ENCODE results near the gene PDAP1. TPM values are rescaled to one million over a fixed set of nuclear protein-coding genes. Genes with fewer than 3 reads are reported as not detected.
"Not testable (repeated sequence)": the region's sequence is repeated elsewhere in the genome, so short reads cannot be mapped to it uniquely, and the experiment has no call there.

PDAP1 gene
- total RNA-seq, 1 donor from 2014 or later: 107 TPM

DNA sequence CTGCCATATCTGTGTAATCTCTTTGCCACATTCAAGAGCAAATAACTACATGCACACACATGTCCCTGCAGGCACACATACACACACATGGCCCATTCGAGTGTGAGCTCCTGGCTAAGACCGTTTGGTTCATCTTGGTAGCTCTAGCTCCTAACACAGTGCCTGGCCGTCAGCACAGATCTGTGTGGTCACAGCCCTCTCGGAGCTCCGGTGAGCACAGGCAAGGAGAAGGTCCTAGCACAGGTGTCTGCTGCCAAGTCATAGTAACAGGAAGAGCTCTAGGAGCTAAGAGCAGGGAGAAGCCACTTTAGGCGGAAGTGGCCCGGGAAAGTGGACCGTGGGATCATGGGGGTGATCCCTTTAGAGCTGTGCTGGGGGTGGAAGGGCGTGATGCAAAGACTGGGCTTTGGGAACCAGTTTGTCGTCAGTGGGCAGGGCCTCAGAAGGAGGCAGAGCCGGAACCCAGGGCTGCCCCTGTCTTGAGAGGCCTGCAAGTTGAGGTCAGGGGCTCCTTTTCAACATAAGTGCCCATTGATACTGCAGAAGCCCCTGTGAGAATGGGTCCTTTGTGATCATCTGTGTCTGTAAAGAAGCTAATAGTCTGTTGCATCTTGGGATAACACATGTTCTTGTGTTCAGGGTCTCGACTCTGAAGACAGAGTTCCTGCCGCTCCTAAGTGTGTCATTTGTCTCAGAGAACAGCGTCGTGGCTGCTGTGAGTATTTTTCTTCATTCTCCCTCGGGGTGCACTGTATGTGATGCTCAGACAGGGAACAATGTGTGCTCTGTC lies 50.5 kb downstream of the PDAP1 start:
- Mint-ChIP-seq H3K4me3 (ENCODE audit: unreplicated experiment) (peak overlapping the region; percentile 60), H3K9me3 (ENCODE audit: unreplicated experiment) (no peaks in the 10 kb centered on the region), H3K27me3 (ENCODE audit: unreplicated experiment) (no peaks in the 10 kb centered on the region), H3K27ac (ENCODE audit: unreplicated experiment) (peak overlapping the region; percentile 68), H3K4me1 (ENCODE audit: unreplicated experiment) (no peaks in the 10 kb centered on the region), H3K36me3 (ENCODE audit: low read depth, unreplicated experiment) (peaks cover 23% of the 10 kb centered on the region)
- DNase-seq (ENCODE audit: low spot score): no peak
- TF ChIP-seq, protein P1, sequence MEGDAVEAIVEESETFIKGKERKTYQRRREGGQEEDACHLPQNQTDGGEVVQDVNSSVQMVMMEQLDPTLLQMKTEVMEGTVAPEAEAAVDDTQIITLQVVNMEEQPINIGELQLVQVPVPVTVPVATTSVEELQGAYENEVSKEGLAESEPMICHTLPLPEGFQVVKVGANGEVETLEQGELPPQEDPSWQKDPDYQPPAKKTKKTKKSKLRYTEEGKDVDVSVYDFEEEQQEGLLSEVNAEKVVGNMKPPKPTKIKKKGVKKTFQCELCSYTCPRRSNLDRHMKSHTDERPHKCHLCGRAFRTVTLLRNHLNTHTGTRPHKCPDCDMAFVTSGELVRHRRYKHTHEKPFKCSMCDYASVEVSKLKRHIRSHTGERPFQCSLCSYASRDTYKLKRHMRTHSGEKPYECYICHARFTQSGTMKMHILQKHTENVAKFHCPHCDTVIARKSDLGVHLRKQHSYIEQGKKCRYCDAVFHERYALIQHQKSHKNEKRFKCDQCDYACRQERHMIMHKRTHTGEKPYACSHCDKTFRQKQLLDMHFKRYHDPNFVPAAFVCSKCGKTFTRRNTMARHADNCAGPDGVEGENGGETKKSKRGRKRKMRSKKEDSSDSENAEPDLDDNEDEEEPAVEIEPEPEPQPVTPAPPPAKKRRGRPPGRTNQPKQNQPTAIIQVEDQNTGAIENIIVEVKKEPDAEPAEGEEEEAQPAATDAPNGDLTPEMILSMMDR (IDR thresholded peaks at IDR 0.05; ENCODE audit: unreplicated experiment): no peak

DNA sequence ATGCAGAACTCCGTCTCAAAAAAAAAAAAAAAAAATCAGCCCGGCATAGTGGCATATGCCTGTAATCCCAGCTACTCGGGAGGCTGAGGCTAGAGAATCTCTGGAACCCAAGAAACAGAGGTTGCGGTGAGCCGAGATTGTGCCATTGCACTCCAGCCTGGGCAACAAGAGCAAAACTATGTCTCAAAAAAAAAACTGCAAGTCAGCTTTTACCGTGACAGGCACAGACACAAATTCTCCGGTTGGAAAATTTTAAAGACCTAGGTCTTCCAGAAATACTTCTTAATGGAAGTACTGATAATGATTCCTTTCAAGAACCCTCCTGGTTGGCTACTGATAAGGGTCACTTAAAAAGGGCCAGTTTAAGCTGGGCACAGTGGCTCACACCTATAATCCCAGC lies 53.3 kb downstream of the PDAP1 start:
- Mint-ChIP-seq H3K4me1 (ENCODE audit: unreplicated experiment) (no peaks in the 10 kb centered on the region), H3K4me3 (ENCODE audit: unreplicated experiment) (no peak overlapping the region), H3K27me3 (ENCODE audit: unreplicated experiment) (no peaks in the 10 kb centered on the region), H3K36me3 (ENCODE audit: low read depth, unreplicated experiment) (peaks cover 36% of the 10 kb centered on the region), H3K9me3 (ENCODE audit: unreplicated experiment) (no peaks in the 10 kb centered on the region), H3K27ac (ENCODE audit: unreplicated experiment) (no peak overlapping the region)
- TF ChIP-seq, protein P1 (IDR thresholded peaks at IDR 0.05; ENCODE audit: unreplicated experiment): no peak
- no peak for DNase-seq (ENCODE audit: low spot score)

DNA sequence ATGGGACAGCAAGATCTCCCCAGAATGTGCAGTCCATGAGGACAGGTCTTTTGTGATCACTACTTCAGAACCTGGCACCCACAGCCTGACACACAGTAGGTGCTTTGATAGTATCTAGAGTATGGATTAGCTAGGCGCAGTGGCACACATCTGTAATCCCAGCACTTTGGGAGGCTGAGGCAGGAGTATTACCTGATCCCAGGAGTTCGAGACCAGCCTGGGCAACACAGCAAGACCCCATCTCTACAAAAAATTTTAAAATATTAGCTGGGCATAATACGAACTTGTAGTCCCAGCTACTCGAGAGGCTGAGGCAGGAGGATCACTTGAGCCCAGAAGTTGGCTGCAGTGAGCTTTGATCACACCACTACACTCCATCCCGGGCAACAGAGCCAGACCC lies 56.1 kb downstream of the PDAP1 start:
- Mint-ChIP-seq H3K36me3 (ENCODE audit: low read depth, unreplicated experiment) (peaks cover 27% of the 10 kb centered on the region), H3K4me1 (ENCODE audit: unreplicated experiment) (no peaks in the 10 kb centered on the region)

DNA sequence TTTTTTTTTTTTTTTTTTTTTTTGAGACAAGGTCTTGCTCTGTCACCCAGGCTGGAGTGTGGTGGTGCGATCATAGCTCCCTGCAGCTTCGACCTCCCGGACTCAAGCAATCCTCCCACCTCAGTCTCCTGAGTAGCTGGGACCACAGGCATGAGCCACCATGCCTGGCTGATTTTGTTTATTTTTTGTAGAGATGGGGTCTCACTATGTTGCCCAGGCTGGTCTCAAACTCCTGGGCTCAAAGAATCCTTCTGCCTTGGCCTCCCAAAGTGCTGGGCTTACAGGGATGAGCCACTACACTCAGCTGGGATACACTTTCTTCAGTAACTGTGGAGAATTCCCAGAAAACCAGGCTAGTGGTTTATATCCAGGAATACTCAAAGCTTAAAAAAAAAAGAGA lies 57.8 kb downstream of the PDAP1 start:
- H3K9me3 Mint-ChIP-seq (ENCODE audit: unreplicated experiment); H3K27me3 Mint-ChIP-seq (ENCODE audit: unreplicated experiment): not testable (repeated sequence)

More for the DNA sequence above, 56.1 kb downstream of the PDAP1 start:
- Mint-ChIP-seq H3K9me3 (ENCODE audit: unreplicated experiment) (no peaks in the 10 kb centered on the region), H3K27me3 (ENCODE audit: unreplicated experiment) (no peaks in the 10 kb centered on the region), H3K27ac (ENCODE audit: unreplicated experiment) (no peak overlapping the region), H3K4me3 (ENCODE audit: unreplicated experiment) (no peak overlapping the region)
- no peak for DNase-seq (ENCODE audit: low spot score)
- TF ChIP-seq, protein P1 (IDR thresholded peaks at IDR 0.05; ENCODE audit: unreplicated experiment): no peak

More for the DNA sequence above, 57.8 kb downstream of the PDAP1 start:
- H3K4me3 Mint-ChIP-seq (ENCODE audit: unreplicated experiment); H3K4me1 Mint-ChIP-seq (ENCODE audit: unreplicated experiment); DNase-seq (ENCODE audit: low spot score): not testable (repeated sequence)
- H3K27ac Mint-ChIP-seq (ENCODE audit: unreplicated experiment): peak overlapping the region; percentile 64
- H3K36me3 Mint-ChIP-seq (ENCODE audit: low read depth, unreplicated experiment): peaks cover 25% of the 10 kb centered on the region

Other genes starting within 250 kb of the PDAP1 start
- gene KPNA7, start 200.5 kb downstream of the PDAP1 start, total RNA-seq (ENCODE audit: unreplicated experiment): not detected
- gene MYH16, start 135.8 kb downstream of the PDAP1 start, total RNA-seq (ENCODE audit: unreplicated experiment): not detected
- gene ARPC1A, start 82.7 kb downstream of the PDAP1 start, total RNA-seq (ENCODE audit: unreplicated experiment): 196 TPM
- gene ARPC1B, start 33.9 kb downstream of the PDAP1 start, total RNA-seq (ENCODE audit: unreplicated experiment): 124 TPM
- 73.4 TPM for gene BUD31, start 372 bp upstream of the PDAP1 start, total RNA-seq (ENCODE audit: unreplicated experiment)
- 7.1 TPM for gene PTCD1, start 30.2 kb upstream of the PDAP1 start, total RNA-seq (ENCODE audit: unreplicated experiment)
- 40.5 TPM for gene CPSF4, start 30.3 kb upstream of the PDAP1 start, total RNA-seq (ENCODE audit: unreplicated experiment)
- 281 TPM for gene ATP5MF, start 57.6 kb upstream of the PDAP1 start, total RNA-seq (ENCODE audit: unreplicated experiment)
- gene ZNF789, start 64.3 kb upstream of the PDAP1 start, total RNA-seq (ENCODE audit: unreplicated experiment): 17.1 TPM
- gene ZNF394, start 91.7 kb upstream of the PDAP1 start, total RNA-seq (ENCODE audit: unreplicated experiment): 24.6 TPM
- 17.8 TPM for gene ZKSCAN5, start 96.1 kb upstream of the PDAP1 start, total RNA-seq (ENCODE audit: unreplicated experiment)
- gene FAM200A, start 143.5 kb upstream of the PDAP1 start, total RNA-seq (ENCODE audit: unreplicated experiment): 6.8 TPM
- gene ZNF655, start 150.0 kb upstream of the PDAP1 start, total RNA-seq (ENCODE audit: unreplicated experiment): 36.3 TPM
- gene TMEM225B, start 189.7 kb upstream of the PDAP1 start, total RNA-seq (ENCODE audit: unreplicated experiment): 0.46 TPM
- gene ZSCAN25, start 208.3 kb upstream of the PDAP1 start, total RNA-seq (ENCODE audit: unreplicated experiment): 23.8 TPM

All from endothelial cell (in vitro differentiated cells).